ENCODE results near the gene TSPAN3. TPM values are rescaled to one million over a fixed set of nuclear protein-coding genes. Genes with fewer than 3 reads are reported as not detected.

The TSPAN3 gene
- total and polyA plus RNA-seq, 3 donors from 2014 or later = 197 to 226 (median 223) TPM

GRCh38 chr15:77067691-77068367, 3.1 kb downstream of the TSPAN3 start:
- Histone ChIP-seq H3K4me1 (peaks cover 17% of the 10 kb centered on the region), H3K27me3 (no peaks in the 10 kb centered on the region), H3K36me3 (ENCODE audit: low read depth, missing control alignments) (no peaks in the 10 kb centered on the region), H3K9me3 (no peaks in the 10 kb centered on the region), H3K4me3 (no peak overlapping the region), H3K27ac (no peak overlapping the region)
- intact Hi-C loops (cut with DNase I; ENCODE audit: low total_unique reads) = no loop called here
- no peak for TF ChIP-seq POLR2A (IDR thresholded peaks at IDR 0.05)
- TF ChIP-seq CTCF (IDR thresholded peaks at IDR 0.05) = no peak
- DNase-seq = no peak
- WGBS, 2 donors = 42 to 55% methylated on average over 3 of the region's 3 CpGs

- H3K27me3 ChIP-seq = no peaks in the 10 kb centered on the region
- H3K9me3 ChIP-seq = no peaks in the 10 kb centered on the region
- H3K27ac ChIP-seq = no peak overlapping the region
- WGBS, 2 donors = 48 to 51% methylated on average over 3 of the region's 3 CpGs
- H3K36me3 ChIP-seq (ENCODE audit: low read depth, missing control alignments) = no peaks in the 10 kb centered on the region
- peaks cover 17% of the 10 kb centered on the region for H3K4me1 ChIP-seq
- no peak overlapping the region for H3K4me3 ChIP-seq
- DNase-seq = no peak
- intact Hi-C loops (cut with DNase I; ENCODE audit: low total_unique reads) = no loop called here
- TF ChIP-seq POLR2A (IDR thresholded peaks at IDR 0.05) = no peak
- no peak for TF ChIP-seq CTCF (IDR thresholded peaks at IDR 0.05)
Measured at GRCh38 chr15:77066971-77067690, 3.8 kb downstream of the TSPAN3 start.

GRCh38 chr15:77064539-77065308, 6.2 kb downstream of the TSPAN3 start:
- TF ChIP-seq CTCF (IDR thresholded peaks at IDR 0.05) = no peak
- DNase-seq = no peak
- peaks cover 27% of the 10 kb centered on the region for H3K4me1 ChIP-seq
- no peaks in the 10 kb centered on the region for H3K36me3 ChIP-seq (ENCODE audit: low read depth, missing control alignments)
- H3K27me3 ChIP-seq = no peaks in the 10 kb centered on the region
- no peaks in the 10 kb centered on the region for H3K9me3 ChIP-seq
- 69 to 74% methylated on average over 6 of the region's 6 CpGs for WGBS, 2 donors
- intact Hi-C loops (cut with DNase I; ENCODE audit: low total_unique reads) = no loop called here
- H3K4me3 ChIP-seq = no peak overlapping the region
- no peak overlapping the region for H3K27ac ChIP-seq

GRCh38 chr15:77064063-77064462, 6.8 kb downstream of the TSPAN3 start:
- 87 to 93% methylated on average over 2 of the region's 2 CpGs for WGBS, 2 donors
- no peak overlapping the region for H3K27ac ChIP-seq

More at GRCh38 chr15:77064063-77064462, 6.8 kb downstream of the TSPAN3 start:
- Histone ChIP-seq H3K4me1 (peaks cover 23% of the 10 kb centered on the region), H3K36me3 (ENCODE audit: low read depth, missing control alignments) (no peaks in the 10 kb centered on the region), H3K4me3 (no peak overlapping the region), H3K27me3 (no peaks in the 10 kb centered on the region), H3K9me3 (no peaks in the 10 kb centered on the region)
- TF ChIP-seq CTCF (IDR thresholded peaks at IDR 0.05) (no peak), POLR2A (IDR thresholded peaks at IDR 0.05) (no peak)
- DNase-seq = no peak
- intact Hi-C loops (cut with DNase I; ENCODE audit: low total_unique reads) = no loop called here
